Activated CD8-positive, alpha-beta T cell treated with anti-CD3 and anti-CD28 coated beads for 36 hours (primary cell): ENCODE data around the gene TMEM232. TPM values are rescaled to one million over a fixed set of nuclear protein-coding genes. Genes with fewer than 3 reads are reported as not detected.

Experiments
- ATAC-seq: fragments of 200-7000 bp; cut with Tn5 transposase; one replicate; pipeline ENCODE4 v1.10.0; 2021; ENCODE audit warnings: mild to moderate bottlenecking, moderate library complexity
- CTCF ChIA-PET: fragments of 350-600 bp; sonication (Branson Sonifier 250); formaldehyde crosslinking; loops from one replicate; lab custom pipeline; 2021; ENCODE audit warnings: antibody characterized with exemption; lab: Charles Lee
- POLR2A ChIA-PET: fragments of 350-600 bp; sonication (Branson Sonifier 250); formaldehyde crosslinking; loops from one replicate; lab custom pipeline; 2021; ENCODE audit warnings: antibody characterized with exemption; lab: Charles Lee
- DNase-seq: peaks from one replicate; pipeline ENCODE4 v3.0.0-alpha.2; 2020
- H3K27ac Mint-ChIP-seq: one replicate; pipeline ENCODE4 v1.8.0; 2021; ENCODE audit warnings: mild to moderate bottlenecking, mixed read lengths
- H3K27me3 Mint-ChIP-seq: one replicate; pipeline ENCODE4 v1.8.0; 2021; ENCODE audit warnings: mixed read lengths
- H3K36me3 Mint-ChIP-seq: one replicate; pipeline ENCODE4 v1.8.0; 2021; ENCODE audit warnings: low read depth, mixed read lengths
- H3K4me1 Mint-ChIP-seq: one replicate; pipeline ENCODE4 v1.8.0; 2021; ENCODE audit warnings: low read depth, mixed read lengths
- H3K4me3 Mint-ChIP-seq: one replicate; pipeline ENCODE4 v1.8.0; 2021; ENCODE audit warnings: mild to moderate bottlenecking, moderate library complexity, mixed read lengths
- H3K9me3 Mint-ChIP-seq: one replicate; pipeline ENCODE4 v1.8.0; 2021; ENCODE audit warnings: mixed read lengths
- CTCF ChIP-seq: fragments of 200-600 bp; IDR thresholded peaks from one replicate; pipeline ENCODE4 v1.8.0; 2022; ENCODE audit warnings: antibody characterized with exemption, mild to moderate bottlenecking
- intact Hi-C: fragments of 100-400 bp; cut with micrococcal nuclease; formaldehyde crosslinking; loops from one replicate; pipeline ENCODE4 v1.10.0; 2022
- total RNA-seq, 2 experiments: library from RNA; stranded (reverse); gene quantifications; one replicate each; pipeline ENCODE4 v1.2.3, GENCODE V29; 2021

Gene TMEM232
- total RNA-seq, 2 experiments from 2014 or later: 0.27 to 0.49 TPM

- Mint-ChIP-seq H3K4me3 (no peak overlapping the region), H3K9me3 (no peaks in the 10 kb centered on the region), H3K27me3 (peaks cover 2% of the 10 kb centered on the region), H3K36me3 (no peaks in the 10 kb centered on the region), H3K27ac (no peak overlapping the region), H3K4me1 (no peaks in the 10 kb centered on the region)
- POLR2A ChIA-PET: no interaction called here
- CTCF ChIA-PET: interaction anchor here (1.0 to 1.1 kb wide), 3 partner anchors 11 to 161 kb away, joined by 3 to 4 read pairs (median 4); no protein-coding TSS in a partner anchor
- no peak for ATAC-seq
- no peak for TF ChIP-seq CTCF
- intact Hi-C loops: no loop called here
- DNase-seq: no peak
These were observed 136.3 kb downstream of the TMEM232 start for GRCh38 chr5:110590187-110590586.

GRCh38 chr5:110588286-110588980 lies 138.0 kb downstream of the TMEM232 start:
- H3K36me3 Mint-ChIP-seq: no peaks in the 10 kb centered on the region
- H3K27ac Mint-ChIP-seq: no peak overlapping the region
- H3K27me3 Mint-ChIP-seq: peaks cover 2% of the 10 kb centered on the region
- no peak for ATAC-seq
- ChIA-PET POLR2A (no interaction called here), CTCF (no interaction called here)
- H3K9me3 Mint-ChIP-seq: no peaks in the 10 kb centered on the region
- no peak for TF ChIP-seq CTCF
- no peak overlapping the region for H3K4me3 Mint-ChIP-seq
- intact Hi-C loops: no loop called here
- DNase-seq: no peak
- H3K4me1 Mint-ChIP-seq: no peaks in the 10 kb centered on the region

GRCh38 chr5:110580625-110581024 lies 145.8 kb downstream of the TMEM232 start:
- CTCF ChIA-PET: no interaction called here
- Mint-ChIP-seq H3K4me3 (no peak overlapping the region), H3K27me3 (peaks cover 2% of the 10 kb centered on the region), H3K36me3 (no peaks in the 10 kb centered on the region), H3K27ac (no peak overlapping the region), H3K4me1 (no peaks in the 10 kb centered on the region), H3K9me3 (peaks cover 2% of the 10 kb centered on the region)
- intact Hi-C loops: no loop called here
- DNase-seq (no peak), ATAC-seq (no peak)
- POLR2A ChIA-PET: no interaction called here
- TF ChIP-seq CTCF: no peak

GRCh38 chr5:110572729-110573128 lies 153.7 kb downstream of the TMEM232 start:
- ATAC-seq: no peak
- Mint-ChIP-seq H3K27me3 (peaks cover 3% of the 10 kb centered on the region), H3K36me3 (no peaks in the 10 kb centered on the region), H3K4me1 (no peaks in the 10 kb centered on the region), H3K4me3 (no peak overlapping the region), H3K9me3 (peaks cover 2% of the 10 kb centered on the region), H3K27ac (no peak overlapping the region)
- intact Hi-C loops: no loop called here
- ChIA-PET POLR2A (no interaction called here), CTCF (no interaction called here)
- no peak for DNase-seq
- no peak for TF ChIP-seq CTCF

- Mint-ChIP-seq H3K9me3 (no peaks in the 10 kb centered on the region), H3K36me3 (no peaks in the 10 kb centered on the region), H3K27ac (no peak overlapping the region), H3K27me3 (peaks cover 2% of the 10 kb centered on the region), H3K4me3 (no peak overlapping the region), H3K4me1 (no peaks in the 10 kb centered on the region)
- ATAC-seq (no peak), DNase-seq (no peak)
- POLR2A ChIA-PET: no interaction called here
- CTCF ChIA-PET: no interaction called here
- no peak for TF ChIP-seq CTCF
- intact Hi-C loops: no loop called here
These were observed 164.3 kb downstream of the TMEM232 start for GRCh38 chr5:110562191-110562590.
